Endometrium (tissue), 2 donors: ENCODE results near the gene SUSD2.
"Not testable (repeated sequence)": the region's sequence is repeated elsewhere in the genome, so short reads cannot be mapped to it uniquely, and the experiment has no call there.

Experiments used
- FAIRE-seq: peaks from 2 replicates; lab custom pipeline; 2012; peaks lifted over from hg19 to GRCh38; lab: Jason Lieb, UNC
- donor health status: control.
- donor health status: control.

The SUSD2 gene

GRCh38 chr22:24177456-24177855 lies 3.8 kb upstream of the SUSD2 start:
- no peak for FAIRE-seq

DNA sequence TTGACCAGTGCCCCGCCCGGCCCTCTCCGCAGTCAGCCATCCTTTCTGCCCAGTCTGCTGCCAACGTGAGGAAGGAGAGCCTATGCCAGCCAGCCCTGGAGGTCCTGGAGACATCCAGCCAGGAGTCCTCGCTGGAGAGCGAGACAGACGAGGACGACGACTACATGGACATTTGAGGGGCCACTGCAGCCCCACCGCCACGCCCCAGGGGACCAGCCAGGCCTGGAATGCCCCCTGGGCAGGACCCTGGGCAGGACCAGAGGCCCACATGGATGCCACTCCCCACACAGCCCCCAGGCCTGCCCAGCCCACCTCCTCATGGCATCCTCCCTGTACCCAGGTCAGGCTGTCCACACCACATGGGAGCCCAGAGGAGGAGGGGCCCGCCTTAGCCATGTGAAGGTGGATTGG lies 3.3 kb upstream of the SUSD2 start:
- FAIRE-seq: no peak

DNA sequence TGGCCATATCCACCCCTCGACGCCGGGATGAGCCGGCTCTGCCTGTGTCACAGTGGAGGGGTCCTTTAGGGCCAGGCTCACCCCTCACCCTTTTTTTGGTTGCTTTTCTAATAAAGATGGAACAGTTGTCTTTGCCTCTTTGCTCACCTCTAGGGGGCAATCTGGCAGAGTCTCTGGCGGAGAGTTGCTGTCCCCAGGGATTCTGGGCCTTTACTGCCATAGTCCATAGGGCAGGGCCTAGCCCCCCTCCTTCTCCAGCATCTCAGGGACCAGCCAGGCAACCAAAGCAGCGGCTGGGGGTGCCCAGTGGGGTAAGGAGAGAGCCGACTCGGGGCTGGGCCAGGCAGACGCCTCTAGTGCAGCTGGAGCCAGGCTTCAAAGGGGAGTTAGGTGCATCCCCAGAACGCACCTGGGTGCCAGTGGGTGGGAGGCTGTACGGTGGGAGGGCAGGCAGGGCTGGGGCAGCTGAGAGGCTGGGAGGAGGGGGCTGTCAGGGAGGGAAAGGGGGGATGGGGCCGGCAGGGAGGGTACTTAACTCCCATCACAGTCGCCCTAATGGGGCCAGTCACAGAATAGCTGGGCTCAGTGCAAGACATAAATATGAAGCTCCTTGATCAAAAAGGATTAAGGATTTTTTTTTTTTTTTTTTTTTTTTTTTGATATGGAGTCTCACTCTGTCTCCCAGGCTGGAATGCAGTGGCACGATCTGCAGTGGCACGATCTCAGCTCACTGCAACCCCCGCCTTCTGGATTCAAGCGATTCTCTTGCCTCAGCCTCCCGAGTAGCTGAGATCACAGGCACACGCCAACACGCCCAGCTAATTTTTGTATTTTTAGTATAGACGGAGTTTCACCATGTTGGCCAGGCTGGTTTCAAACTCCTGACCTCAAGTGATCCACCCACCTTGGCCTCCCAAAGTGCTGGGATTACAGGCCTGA lies 2.5 kb upstream of the SUSD2 start:
- no peak for FAIRE-seq

- FAIRE-seq: no peak
These were observed 1.6 kb upstream of the SUSD2 start for GRCh38 chr22:24179478-24180210.

DNA sequence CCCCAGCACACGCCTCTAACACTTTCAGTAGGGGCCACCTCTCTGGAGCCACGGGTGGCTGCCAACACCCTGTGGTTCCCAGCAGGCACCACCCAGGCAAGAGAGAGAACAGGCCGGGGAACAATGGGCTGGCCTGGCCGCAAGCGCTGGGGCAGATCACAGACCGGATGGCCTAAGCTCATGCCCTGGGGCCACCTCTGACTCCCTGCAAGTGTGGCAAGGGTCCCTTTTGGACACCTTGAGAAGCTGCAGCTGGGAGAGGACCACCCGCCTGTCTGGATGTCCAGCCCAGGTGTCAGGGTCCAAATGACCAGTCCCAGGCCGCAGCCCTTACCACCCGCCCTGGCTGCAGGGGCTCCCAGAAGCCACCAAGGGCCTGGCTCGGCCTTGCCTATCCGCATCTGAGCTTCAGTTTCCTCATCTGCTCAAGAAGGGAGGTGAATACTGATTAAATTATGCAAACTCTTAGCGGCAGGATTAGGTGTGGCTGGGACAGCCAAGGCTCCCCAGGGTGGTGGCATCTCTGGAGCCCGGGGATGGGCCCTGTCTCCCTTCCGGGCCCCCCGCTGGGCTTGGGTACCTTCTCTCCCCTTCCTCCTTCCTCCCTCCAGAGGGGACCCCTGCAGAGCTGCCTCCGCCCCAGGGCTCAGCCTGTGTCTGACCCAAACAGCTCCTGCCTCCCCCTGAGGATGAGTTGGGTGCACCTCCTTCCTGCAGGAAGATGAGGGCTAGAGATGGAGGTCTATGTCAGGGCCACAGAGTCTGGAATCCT lies 785 bp upstream of the SUSD2 start:
- FAIRE-seq: no peak

DNA sequence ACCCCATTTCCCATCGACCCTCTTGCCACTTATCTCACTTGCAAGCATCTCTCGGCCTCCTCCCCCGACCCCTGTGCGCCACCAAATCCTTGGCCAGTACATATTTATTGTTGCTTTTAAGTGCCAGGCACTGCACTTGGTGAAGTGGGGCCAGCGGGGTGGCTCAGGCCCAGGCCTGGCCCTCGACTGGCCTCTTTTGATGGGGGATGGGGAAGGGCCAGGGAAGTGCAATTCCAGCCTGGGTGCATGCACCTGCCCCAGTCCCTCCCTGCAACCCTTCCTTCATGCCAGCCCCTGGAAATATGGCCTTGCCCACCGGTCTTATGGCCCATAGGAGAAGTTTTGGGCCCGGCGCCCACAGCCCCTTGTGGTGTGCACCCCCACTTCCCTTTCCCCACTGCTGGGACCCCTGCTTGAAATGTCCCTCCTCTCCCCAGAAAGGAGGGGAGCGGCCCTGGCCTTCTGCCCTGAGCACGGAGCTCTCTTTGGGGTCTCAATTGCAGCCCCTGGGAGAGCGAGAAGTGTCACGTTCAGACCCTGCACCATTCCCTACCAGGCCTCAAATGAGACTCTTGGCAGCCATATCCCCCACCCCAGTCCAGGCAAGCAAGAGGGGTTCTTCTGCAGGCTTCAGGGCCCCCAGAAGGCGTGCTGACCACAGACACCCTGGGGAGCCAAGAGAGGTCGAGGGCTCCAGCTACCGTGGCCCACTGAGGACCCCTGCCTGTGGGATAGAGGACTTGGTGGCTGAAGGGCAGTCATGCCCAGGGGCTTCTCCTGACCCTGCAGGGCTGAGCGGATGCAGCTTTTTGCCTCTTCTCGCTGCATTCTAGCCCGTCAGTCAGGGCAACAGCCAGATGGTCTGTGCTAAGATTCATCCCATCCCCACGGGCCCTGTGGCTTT lies 961 bp downstream of the SUSD2 start:
- no peak for FAIRE-seq

DNA sequence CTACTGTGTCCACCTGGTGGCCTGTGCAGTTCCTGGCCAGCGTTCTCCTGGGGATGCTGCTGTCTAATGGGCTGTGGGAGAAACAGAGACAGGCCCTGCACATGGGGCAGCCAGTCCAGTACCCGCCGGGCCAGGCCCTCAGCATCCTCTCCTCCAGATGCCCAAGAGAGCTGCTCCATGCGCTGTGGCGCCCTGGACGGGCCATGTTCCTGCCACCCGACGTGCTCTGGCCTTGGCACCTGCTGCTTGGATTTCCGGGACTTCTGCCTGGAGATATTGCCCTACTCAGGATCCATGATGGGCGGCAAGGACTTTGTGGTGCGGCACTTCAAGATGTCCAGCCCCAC lies 1.6 kb downstream of the SUSD2 start:
- not testable (repeated sequence) for FAIRE-seq

DNA sequence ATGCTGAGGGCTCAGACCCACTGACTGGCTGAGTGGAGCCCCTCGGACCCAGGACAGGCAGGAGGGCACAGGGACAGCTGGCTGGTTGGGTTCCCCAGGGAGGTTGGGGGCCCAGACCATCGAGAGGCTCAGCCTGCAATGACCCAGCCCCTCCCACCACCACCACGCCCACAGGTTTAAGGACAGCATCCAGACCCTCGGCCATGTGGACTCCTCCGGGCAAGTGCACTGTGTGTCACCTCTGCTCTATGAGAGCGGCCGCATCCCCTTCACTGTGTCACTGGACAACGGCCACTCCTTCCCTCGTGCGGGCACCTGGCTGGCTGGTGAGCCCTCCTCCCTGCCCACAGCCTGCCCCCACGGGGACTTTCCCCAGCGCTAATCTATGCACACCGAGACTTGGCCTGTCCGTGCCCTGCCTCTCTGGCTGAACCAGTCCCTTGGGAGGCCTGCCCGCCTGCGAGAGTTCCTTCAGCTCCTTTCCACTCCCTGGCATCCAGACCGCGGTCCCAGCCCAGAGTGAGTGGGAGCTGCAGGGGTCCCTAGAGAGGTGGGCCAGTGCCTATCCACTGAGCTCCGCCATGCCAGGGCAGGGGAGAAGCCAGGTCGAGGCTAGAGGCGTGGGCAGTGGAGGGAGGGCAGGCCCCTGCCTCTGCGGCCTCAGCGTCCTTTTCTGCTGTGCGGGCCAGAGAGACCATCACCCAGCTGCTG lies 2.2 kb downstream of the SUSD2 start:
- FAIRE-seq: no peak

GRCh38 chr22:24184057-24184798 lies 2.9 kb downstream of the SUSD2 start:
- no peak for FAIRE-seq

DNA sequence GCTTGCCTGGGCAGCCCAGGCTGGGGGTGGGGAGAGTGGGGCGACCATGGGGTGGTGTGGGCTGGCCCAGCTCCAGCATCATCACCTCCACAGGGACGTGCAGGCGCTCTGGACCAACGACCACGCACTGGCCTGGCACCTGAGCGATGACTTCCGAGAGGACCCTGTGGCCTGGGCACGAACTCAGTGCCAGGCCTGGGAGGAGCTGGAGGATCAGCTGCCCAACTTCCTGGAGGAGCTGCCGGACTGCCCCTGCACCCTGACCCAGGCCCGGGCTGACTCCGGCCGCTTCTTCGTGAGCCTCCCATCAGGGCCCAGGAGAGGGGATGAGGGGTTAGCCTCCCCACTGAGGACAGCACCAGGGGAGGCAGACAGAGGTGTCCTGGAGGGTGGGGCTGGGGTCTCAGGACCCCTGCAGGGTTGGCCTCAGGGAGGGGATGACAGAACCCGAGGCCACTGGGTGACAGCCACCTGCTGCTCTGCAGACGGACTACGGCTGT lies 3.8 kb downstream of the SUSD2 start:
- FAIRE-seq: no peak

GRCh38 chr22:24185501-24186351 lies 4.4 kb downstream of the SUSD2 start:
- FAIRE-seq: no peak

DNA sequence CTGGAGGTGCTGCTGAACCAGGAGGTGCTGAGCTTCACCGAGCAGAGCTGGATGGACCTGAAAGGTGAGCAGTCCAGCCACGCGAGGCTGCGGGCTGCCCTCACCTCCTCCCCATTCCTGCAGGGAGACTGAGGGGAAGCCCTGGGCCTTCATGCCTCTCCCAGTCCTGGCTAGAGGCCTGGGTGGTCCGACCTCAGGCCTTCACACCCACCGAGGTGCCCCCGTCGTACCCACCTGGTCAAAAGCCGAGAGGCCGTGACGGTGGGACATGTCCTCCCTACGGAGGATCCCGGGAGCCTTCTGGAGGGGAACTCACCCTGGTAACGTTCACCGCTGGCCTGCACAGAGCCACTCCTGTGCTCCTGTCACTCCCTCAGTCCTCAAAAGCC lies 5.1 kb downstream of the SUSD2 start:
- FAIRE-seq: no peak

- no peak for FAIRE-seq
These were observed 5.8 kb downstream of the SUSD2 start for GRCh38 chr22:24186892-24187670.

DNA sequence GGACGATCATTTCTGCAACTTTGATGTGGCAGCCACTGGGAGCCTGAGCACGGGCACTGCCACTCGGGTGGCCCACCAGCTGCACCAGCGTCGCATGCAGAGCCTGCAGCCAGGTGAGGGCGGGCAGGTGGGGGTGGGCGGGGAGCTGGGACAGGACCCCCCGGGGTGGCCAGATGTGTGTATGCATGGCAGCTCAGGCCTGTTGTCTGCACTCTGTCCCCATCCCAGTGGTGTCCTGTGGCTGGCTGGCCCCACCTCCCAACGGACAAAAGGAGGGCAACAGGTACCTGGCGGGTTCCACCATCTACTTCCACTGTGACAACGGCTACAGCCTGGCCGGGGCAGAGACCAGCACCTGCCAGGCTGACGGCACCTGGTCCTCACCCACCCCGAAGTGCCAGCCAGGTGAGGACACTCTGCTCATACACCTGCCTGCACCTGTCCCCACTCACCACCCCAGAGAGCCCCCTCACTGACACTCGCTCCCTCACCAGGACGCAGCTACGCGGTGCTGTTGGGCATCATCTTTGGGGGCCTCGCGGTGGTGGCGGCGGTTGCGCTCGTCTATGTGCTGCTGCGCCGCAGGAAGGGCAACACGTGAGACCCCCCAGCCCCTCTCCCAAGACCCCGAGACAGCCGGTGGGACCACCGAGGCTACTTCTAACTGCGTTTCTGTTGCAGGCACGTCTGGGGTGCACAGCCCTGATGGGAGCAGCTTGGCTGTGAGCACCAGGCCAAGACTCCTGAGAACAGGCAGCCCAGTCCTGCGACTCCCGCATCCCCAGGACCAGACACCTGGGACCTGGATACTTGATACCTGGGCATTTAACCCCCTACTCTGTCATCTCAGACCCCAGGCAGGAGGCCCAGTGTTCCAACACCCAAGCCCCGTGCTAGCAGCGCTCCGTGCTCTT lies 6.7 kb downstream of the SUSD2 start:
- FAIRE-seq: no peak

GRCh38 chr22:24188705-24189248 lies 7.5 kb downstream of the SUSD2 start:
- no peak for FAIRE-seq

DNA sequence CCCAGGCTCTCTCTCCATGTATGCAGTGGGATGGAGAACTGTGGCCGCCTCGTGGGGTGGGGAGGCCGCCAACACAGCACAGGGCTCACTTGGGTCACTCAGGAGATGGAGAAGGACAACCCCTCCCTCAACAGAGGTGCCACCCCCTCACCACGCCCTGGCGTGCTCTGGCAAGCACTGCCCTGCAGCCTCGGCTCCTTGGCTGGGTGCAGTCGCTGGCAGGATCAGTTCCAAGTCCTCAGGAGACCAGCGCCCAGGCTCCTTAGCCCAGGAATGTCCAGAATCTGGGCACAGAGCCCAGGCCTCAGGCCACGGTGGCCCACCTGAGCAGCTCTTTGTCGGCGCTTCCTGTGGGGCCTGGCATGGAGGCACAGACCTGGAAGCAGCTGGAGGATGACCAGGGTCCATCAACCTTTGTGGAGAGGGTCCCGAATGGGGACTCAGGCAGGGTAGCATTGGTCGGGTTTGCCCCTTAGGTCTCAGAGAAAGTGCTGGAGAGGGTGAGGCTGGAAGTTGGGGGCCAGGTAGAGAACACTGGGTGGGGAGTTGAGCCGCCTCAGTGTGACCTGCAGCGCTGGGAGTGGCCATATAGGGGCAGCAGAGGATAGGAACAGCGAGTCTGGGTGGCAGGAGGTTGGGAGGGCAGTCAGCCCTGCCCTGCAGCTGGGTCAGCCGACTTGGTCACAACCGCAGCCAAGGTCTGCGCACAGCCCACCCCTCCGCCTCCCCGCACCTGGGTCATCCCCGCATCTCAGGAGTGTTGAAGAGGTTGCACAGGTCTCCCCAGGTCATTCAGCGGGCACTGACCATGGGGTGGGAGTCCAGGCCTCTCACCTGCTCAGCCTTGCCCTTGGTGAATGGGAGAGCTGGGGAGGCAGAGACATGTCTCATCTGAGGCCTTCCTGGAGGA lies 8.2 kb downstream of the SUSD2 start:
- no peak for FAIRE-seq
